GM12878 (cell line): Measurements from ENCODE around the gene OPCML. TPM values are rescaled to one million over a fixed set of nuclear protein-coding genes. Genes with fewer than 3 reads are reported as not detected.

Source experiments
- ATAC-seq: fragments of 200-7000 bp; cut with Tn5 transposase; 3 replicates; pipeline ENCODE4 v1.9.1; 2020; ENCODE audit warnings: mild to moderate bottlenecking, moderate library complexity
- BruUV-seq: library from RNA; stranded (reverse); fragments of 400-500 nt; replicated peaks from 2 replicates; lab custom pipeline; 2021; lab: Mats Ljungman, UMichigan
- CTCF ChIA-PET: fragments of 300-600 bp; sonication (Branson Sonifier 250); formaldehyde crosslinking; extraction: SDS; loops from one replicate; lab custom pipeline; 2021; ENCODE audit warnings: inconsistent platforms; lab: Yijun Ruan, JAX
- POLR2A ChIA-PET: fragments of 350-600 bp; formaldehyde crosslinking; extraction: SDS; loops from one replicate; lab custom pipeline; 2021; ENCODE audit warnings: inconsistent platforms; lab: Charles Lee
- RAD21 ChIA-PET: fragments of 300-600 bp; sonication (Branson Sonifier 250); formaldehyde crosslinking; loops from one replicate; lab custom pipeline; 2023; ENCODE audit warnings: antibody characterized with exemption; ENCODE audit not compliant: unreplicated experiment; lab: Charles Lee
- SMC1A ChIA-PET: fragments of 300-600 bp; sonication (Branson Sonifier 250); formaldehyde crosslinking; loops from one replicate; lab custom pipeline; 2023; ENCODE audit not compliant: unreplicated experiment, uncharacterized antibody; lab: Charles Lee
- DNase-seq: peaks from one replicate; pipeline ENCODE4 v3.0.0-alpha.2; 2011; ENCODE audit warnings: low read depth, low spot score
- FAIRE-seq: peaks from 3 replicates; lab custom pipeline; 2011; peaks lifted over from hg19 to GRCh38; lab: Jason Lieb, UNC
- H2AFZ ChIP-seq: 2 replicates; pipeline ENCODE4 v1.6.0; 2011; ENCODE audit warnings: low read depth, low read length, control low read depth; ENCODE audit not compliant: control insufficient read depth
- H3K27ac ChIP-seq: 2 replicates; pipeline ENCODE4 v1.5.1; 2011; ENCODE audit warnings: control low read depth; ENCODE audit not compliant: control insufficient read depth, insufficient read depth
- H3K27me3 ChIP-seq, 2 experiments: replicated peaks in 1 of 2; 2 replicates each; pipeline versions ENCODE4 v1.6.0 to v1.6.1; 2011; ENCODE audit warnings: low read length in 1 of 2; ENCODE audit not compliant: control insufficient read depth in 2 of 2, insufficient read depth in 2 of 2
- H3K36me3 ChIP-seq, 2 experiments: 2 replicates each; pipeline ENCODE4 v1.5.1; 2011; ENCODE audit warnings: low read length in 1 of 2; ENCODE audit not compliant: control insufficient read depth in 2 of 2, insufficient read depth in 2 of 2
- H3K4me1 ChIP-seq: 2 replicates; pipeline ENCODE4 v1.6.1; 2011; ENCODE audit warnings: mild to moderate bottlenecking, low read length, moderate library complexity, mixed read lengths; ENCODE audit not compliant: control insufficient read depth, insufficient read depth
- H3K4me2 ChIP-seq: 2 replicates; pipeline ENCODE4 v1.6.0; 2011; ENCODE audit warnings: control low read depth; ENCODE audit not compliant: control insufficient read depth, insufficient read depth
- H3K4me3 ChIP-seq: fragments of 200-600 bp; sonication (generic); 2 replicates; pipeline ENCODE4 v1.5.1; 2016
- H3K79me2 ChIP-seq: 2 replicates; pipeline ENCODE4 v1.6.0; 2011; ENCODE audit warnings: low read length; ENCODE audit not compliant: control insufficient read depth, insufficient read depth
- H3K9ac ChIP-seq: 2 replicates; pipeline ENCODE4 v1.8.0; 2011; ENCODE audit warnings: low read length, control low read depth, mixed read lengths; ENCODE audit not compliant: control insufficient read depth, insufficient read depth
- H3K9me3 ChIP-seq: replicated peaks from 3 replicates; pipeline ENCODE4 v1.5.1; 2011; ENCODE audit warnings: mild to moderate bottlenecking, low read length; ENCODE audit not compliant: control insufficient read depth, insufficient read depth
- H4K20me1 ChIP-seq: 2 replicates; pipeline ENCODE4 v1.6.0; 2011; ENCODE audit not compliant: control insufficient read depth, insufficient read depth
- BHLHE40 ChIP-seq, 2 experiments: fragments of 450-650 bp in 1 of 2; IDR thresholded peaks; 2 replicates each; pipeline ENCODE4 v1.6.1; 2011 to 2017; ENCODE audit warnings: low read depth in 2 of 2, borderline replicate concordance in 1 of 2, improper control_type of control experiment in 1 of 2, low read length in 1 of 2, mild to moderate bottlenecking in 1 of 2
- FOXM1 ChIP-seq: IDR thresholded peaks from 2 replicates; pipeline ENCODE4 v1.6.1; 2012; ENCODE audit warnings: low read depth, mild to moderate bottlenecking, inconsistent platforms, low read length, moderate library complexity
- NRF1 ChIP-seq: conservative IDR thresholded peaks from 2 replicates; pipeline ENCODE4 v1.6.1; 2011; ENCODE audit warnings: mild to moderate bottlenecking, low read depth, low read length, improper control_type of control experiment
- STAT1 ChIP-seq: fragments of 450-650 bp; conservative IDR thresholded peaks from 2 replicates; pipeline ENCODE4 v1.6.1; 2014; ENCODE audit warnings: antibody characterized with exemption, mild to moderate bottlenecking
- ZZZ3 ChIP-seq: IDR thresholded peaks from 2 replicates; pipeline ENCODE4 v1.6.1; 2011; ENCODE audit warnings: low read depth; ENCODE audit not compliant: control insufficient read depth, insufficient read length
- WGBS: methylation state at CpG from one replicate; pipeline ENCODE4 v1.1.6; 2016; ENCODE audit warnings: low lambda C conversion rate; ENCODE audit not compliant: insufficient replicate concordance, insufficient coverage; ENCODE audit errors: missing lambda C conversion rate; 5-methylcytosine and 5-hydroxymethylcytosine counted together
- in situ Hi-C: fragments of 300-500 bp; cut with MboI; formaldehyde crosslinking; loops from 9 replicates; pipeline ENCODE4 v1.14.3; 2018; ENCODE audit warnings: mixed read lengths
- intact Hi-C: fragments of 100-400 bp; cut with micrococcal nuclease; formaldehyde crosslinking; loops from one replicate; pipeline ENCODE4 v1.14.2; 2022; ENCODE audit not compliant: unreplicated experiment
- polyA plus RNA-seq, 11 experiments: library from polyadenylated mRNA; depleted of rRNA in 4 of 11; unstranded in 6 of 11; stranded (reverse) in 5 of 11; fragments of >200 nt; fragmentation: Nextera tagmentation in 4 of 11; fragmentation: Illumina TruSeq in 1 of 11; extraction: Ambion mirVana in 4 of 11; extraction: Trizol in 1 of 11; gene quantifications; 1 replicate in 1 of 11; 2 replicates in 10 of 11; pipeline versions ENCODE4 v1.2.1 to v1.2.3, GENCODE V29; 2011 to 2016; ENCODE audit warnings: inconsistent platforms in 2 of 11, missing spikeins in 2 of 11, low read depth in 1 of 11
- total RNA-seq, 4 experiments: library from RNA; depleted of rRNA in 3 of 4; stranded (reverse); fragments of >200 nt in 3 of 4; fragmentation: Illumina TruSeq in 1 of 4; extraction: Trizol in 1 of 4; gene quantifications; 2 replicates each; pipeline versions ENCODE4 v1.2.1 to v1.2.3, GENCODE V29; 2013 to 2021
- TF ChIP-seq, protein P1 (sequence below): fragments of 450-650 bp; IDR thresholded peaks from 2 replicates; pipeline ENCODE4 v1.6.1; 2018; ENCODE audit warnings: borderline replicate concordance, mild to moderate bottlenecking; ENCODE audit not compliant: partially characterized antibody
- TF ChIP-seq, protein P2 (sequence below): fragments of 450-650 bp; formaldehyde crosslinking; IDR thresholded peaks from 2 replicates; pipeline ENCODE4 v1.4.0; 2022; ENCODE audit warnings: mild to moderate bottlenecking, moderate library complexity

Gene OPCML
- total and polyA plus RNA-seq, 10 of the 15 experiments (the other 5 are each of a cell fraction or from before 2014, with no cell fraction given): 0.84 TPM; not detected in 9

DNA sequence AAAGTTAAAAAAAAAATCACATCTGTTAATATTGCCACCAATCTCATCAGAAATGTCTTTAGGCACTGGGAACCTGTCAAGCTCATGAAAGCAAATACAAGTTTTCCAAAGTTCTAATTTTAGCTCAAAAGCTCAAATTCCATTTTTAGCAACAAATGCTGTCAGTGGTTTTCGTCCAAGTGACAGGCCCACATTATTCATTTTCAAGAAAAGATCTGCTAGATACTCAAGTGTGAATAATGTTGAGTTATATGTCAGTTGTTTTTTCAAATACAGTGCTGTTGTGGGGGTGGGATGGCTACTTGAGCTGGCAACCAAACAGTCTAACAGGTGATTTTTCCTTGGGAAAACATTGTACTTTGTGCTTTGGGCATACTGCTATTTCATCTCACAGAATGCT is 1072.6 kb downstream of the OPCML start:
- no peak for FAIRE-seq

More for the DNA sequence above, 1072.6 kb downstream of the OPCML start:
- BruUV-seq: no TSS peak
- 0% methylated on average over 1 of the region's 1 CpG for WGBS
- no peak overlapping the region for H3K4me2 ChIP-seq
- no peaks in the 10 kb centered on the region for H3K36me3 ChIP-seq
- no peaks in the 10 kb centered on the region for H3K79me2 ChIP-seq
- ChIA-PET CTCF (no interaction called here), SMC1A (no interaction called here), POLR2A (no interaction called here), RAD21 (no interaction called here)
- no peaks in the 10 kb centered on the region for H3K27me3 ChIP-seq
- H3K9me3 ChIP-seq: no peaks in the 10 kb centered on the region
- H4K20me1 ChIP-seq: no peaks in the 10 kb centered on the region
- ATAC-seq (no peak), DNase-seq (no peak)
- in situ Hi-C loops (no loop called here), intact Hi-C loops (loop anchor here (5.0 kb wide), 1 partner anchor 53 kb away; no protein-coding TSS in a partner anchor)
- no peak overlapping the region for H2AFZ ChIP-seq
- no peak overlapping the region for H3K27ac ChIP-seq
- no peaks in the 10 kb centered on the region for H3K4me1 ChIP-seq
- H3K4me3 ChIP-seq: no peak overlapping the region
- no peak overlapping the region for H3K9ac ChIP-seq
- TF ChIP-seq, protein P1, sequence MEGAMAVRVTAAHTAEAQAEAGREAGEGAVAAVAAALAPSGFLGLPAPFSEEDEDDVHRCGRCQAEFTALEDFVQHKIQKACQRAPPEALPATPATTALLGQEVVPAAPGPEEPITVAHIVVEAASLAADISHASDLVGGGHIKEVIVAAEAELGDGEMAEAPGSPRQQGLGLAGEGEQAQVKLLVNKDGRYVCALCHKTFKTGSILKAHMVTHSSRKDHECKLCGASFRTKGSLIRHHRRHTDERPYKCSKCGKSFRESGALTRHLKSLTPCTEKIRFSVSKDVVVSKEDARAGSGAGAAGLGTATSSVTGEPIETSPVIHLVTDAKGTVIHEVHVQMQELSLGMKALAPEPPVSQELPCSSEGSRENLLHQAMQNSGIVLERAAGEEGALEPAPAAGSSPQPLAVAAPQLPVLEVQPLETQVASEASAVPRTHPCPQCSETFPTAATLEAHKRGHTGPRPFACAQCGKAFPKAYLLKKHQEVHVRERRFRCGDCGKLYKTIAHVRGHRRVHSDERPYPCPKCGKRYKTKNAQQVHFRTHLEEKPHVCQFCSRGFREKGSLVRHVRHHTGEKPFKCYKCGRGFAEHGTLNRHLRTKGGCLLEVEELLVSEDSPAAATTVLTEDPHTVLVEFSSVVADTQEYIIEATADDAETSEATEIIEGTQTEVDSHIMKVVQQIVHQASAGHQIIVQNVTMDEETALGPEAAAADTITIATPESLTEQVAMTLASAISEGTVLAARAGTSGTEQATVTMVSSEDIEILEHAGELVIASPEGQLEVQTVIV: no peak
- no peak for TF ChIP-seq NRF1
- no peak for TF ChIP-seq BHLHE40 (IDR thresholded peaks at IDR 0.05; ENCODE audit: borderline replicate concordance in 1 of 2, low read depth in 2 of 2, low read length in 1 of 2)
- no peak for TF ChIP-seq STAT1
- no peak for TF ChIP-seq ZZZ3
- TF ChIP-seq, protein P2, sequence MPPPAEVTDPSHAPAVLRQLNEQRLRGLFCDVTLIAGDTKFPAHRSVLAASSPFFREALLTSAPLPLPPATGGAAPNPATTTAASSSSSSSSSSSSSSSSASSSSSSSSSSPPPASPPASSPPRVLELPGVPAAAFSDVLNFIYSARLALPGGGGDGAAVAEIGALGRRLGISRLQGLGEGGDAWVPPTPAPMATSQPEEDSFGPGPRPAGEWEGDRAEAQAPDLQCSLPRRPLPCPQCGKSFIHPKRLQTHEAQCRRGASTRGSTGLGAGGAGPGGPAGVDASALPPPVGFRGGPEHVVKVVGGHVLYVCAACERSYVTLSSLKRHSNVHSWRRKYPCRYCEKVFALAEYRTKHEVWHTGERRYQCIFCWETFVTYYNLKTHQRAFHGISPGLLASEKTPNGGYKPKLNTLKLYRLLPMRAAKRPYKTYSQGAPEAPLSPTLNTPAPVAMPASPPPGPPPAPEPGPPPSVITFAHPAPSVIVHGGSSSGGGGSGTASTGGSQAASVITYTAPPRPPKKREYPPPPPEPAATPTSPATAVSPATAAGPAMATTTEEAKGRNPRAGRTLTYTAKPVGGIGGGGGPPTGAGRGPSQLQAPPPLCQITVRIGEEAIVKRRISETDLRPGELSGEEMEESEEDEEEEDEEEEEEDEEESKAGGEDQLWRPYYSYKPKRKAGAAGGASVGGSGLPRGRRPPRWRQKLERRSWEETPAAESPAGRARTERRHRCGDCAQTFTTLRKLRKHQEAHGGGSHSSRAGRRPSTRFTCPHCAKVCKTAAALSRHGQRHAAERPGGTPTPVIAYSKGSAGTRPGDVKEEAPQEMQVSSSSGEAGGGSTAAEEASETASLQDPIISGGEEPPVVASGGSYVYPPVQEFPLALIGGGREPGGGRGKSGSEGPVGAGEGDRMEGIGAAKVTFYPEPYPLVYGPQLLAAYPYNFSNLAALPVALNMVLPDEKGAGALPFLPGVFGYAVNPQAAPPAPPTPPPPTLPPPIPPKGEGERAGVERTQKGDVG: no peak
- no peak for TF ChIP-seq FOXM1
- TF ChIP-seq, all 136 proteins: peak for 0
